Ovary (tissue), 3 donors: Measurements from ENCODE around the gene OXCT2.

Source experiments
- EP300 ChIP-seq: sonication (generic); formaldehyde crosslinking; IDR thresholded peaks from one replicate; pipeline ENCODE4 v1.6.1; 2017; ENCODE audit warnings: antibody characterized with exemption
- TF ChIP-seq, protein P1 (sequence below), 3 donors: fragments of 450-650 bp in 2 of 3; fragments of 200-600 bp in 1 of 3; IDR thresholded peaks; one replicate each; pipeline versions ENCODE4 v1.5.1 to v1.8.0; 2016 to 2022; ENCODE audit warnings: antibody characterized with exemption in 3 of 3, mild to moderate bottlenecking in 1 of 3
- donor health status: DM: no; HTN: no; CAD: no.

DNA sequence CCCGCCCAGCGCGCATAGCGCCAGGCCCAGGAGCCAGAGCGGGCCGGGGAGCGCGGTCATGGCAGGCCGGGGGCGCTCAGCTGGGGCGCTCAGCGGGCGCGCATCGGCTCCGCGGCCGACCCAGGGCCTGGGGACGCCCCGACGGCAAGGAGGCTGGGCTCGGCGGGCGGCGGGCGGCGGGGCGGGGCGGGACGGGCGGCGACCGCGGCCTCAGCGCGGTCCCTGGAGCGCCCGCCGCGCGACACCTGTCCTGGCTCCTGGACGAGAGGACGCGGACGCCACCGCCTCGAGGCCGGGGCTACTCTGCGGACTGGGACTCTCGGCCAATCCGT, 17.2 kb upstream of the OXCT2 start:
- TF ChIP-seq, protein P1, sequence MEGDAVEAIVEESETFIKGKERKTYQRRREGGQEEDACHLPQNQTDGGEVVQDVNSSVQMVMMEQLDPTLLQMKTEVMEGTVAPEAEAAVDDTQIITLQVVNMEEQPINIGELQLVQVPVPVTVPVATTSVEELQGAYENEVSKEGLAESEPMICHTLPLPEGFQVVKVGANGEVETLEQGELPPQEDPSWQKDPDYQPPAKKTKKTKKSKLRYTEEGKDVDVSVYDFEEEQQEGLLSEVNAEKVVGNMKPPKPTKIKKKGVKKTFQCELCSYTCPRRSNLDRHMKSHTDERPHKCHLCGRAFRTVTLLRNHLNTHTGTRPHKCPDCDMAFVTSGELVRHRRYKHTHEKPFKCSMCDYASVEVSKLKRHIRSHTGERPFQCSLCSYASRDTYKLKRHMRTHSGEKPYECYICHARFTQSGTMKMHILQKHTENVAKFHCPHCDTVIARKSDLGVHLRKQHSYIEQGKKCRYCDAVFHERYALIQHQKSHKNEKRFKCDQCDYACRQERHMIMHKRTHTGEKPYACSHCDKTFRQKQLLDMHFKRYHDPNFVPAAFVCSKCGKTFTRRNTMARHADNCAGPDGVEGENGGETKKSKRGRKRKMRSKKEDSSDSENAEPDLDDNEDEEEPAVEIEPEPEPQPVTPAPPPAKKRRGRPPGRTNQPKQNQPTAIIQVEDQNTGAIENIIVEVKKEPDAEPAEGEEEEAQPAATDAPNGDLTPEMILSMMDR (IDR thresholded peaks at IDR 0.05), result no peak
- no peak for TF ChIP-seq EP300
